A673 (cell line): Measurements from ENCODE around the gene RNF19B.
"Not testable (repeated sequence)": the region's sequence is repeated elsewhere in the genome, so short reads cannot be mapped to it uniquely, and the experiment has no call there.

Experiments used
- CTCF ChIP-seq: fragments of 300-800, 200-600 bp; sonication (generic); conservative IDR thresholded peaks from 2 replicates; pipeline ENCODE4 v1.5.1; 2017; ENCODE audit warnings: low read depth, mild to moderate bottlenecking, antibody characterized with exemption, low read length, moderate library complexity, mixed read lengths
- EZH2 ChIP-seq: fragments of 200-600 bp; sonication (generic); IDR thresholded peaks from 2 replicates; pipeline ENCODE4 v1.6.1; 2017; ENCODE audit warnings: borderline replicate concordance, low read depth, mild to moderate bottlenecking, mixed read lengths, antibody characterized with exemption, low read length; ENCODE audit not compliant: poor library complexity, severe bottlenecking

GRCh38 chr1:32975055-32975454 lies 10.4 kb upstream of the RNF19B start:
- TF ChIP-seq CTCF, EZH2: not testable (repeated sequence)
